ENCODE measurements around the gene PPM1B. TPM values are rescaled to one million over a fixed set of nuclear protein-coding genes. Genes with fewer than 3 reads are reported as not detected.
"Not testable (repeated sequence)": the region's sequence is repeated elsewhere in the genome, so short reads cannot be mapped to it uniquely, and the experiment has no call there.

PPM1B gene
- polyA plus RNA-seq, 3 donors: 84.3 to 90.3 (median 88.1) TPM

- DNase-seq (ENCODE audit: low read depth in 3 of 3, low spot score in 2 of 3): no peak
These were observed 12.8 kb upstream of the PPM1B start for GRCh38 chr2:44155666-44156446.

- no peak for DNase-seq (ENCODE audit: low read depth in 3 of 3, low spot score in 2 of 3)
These were observed 4.9 kb upstream of the PPM1B start for GRCh38 chr2:44163777-44164176.

- DNase-seq (ENCODE audit: low read depth in 3 of 3, low spot score in 2 of 3): no peak
These were observed 4.1 kb upstream of the PPM1B start for GRCh38 chr2:44164617-44165016.

- DNase-seq (ENCODE audit: low read depth in 3 of 3, low spot score in 2 of 3): no peak
These were observed 2.6 kb upstream of the PPM1B start for GRCh38 chr2:44166096-44166495.

GRCh38 chr2:44167311-44167907 lies 1.3 kb upstream of the PPM1B start:
- no peak for DNase-seq (ENCODE audit: low read depth in 3 of 3, low spot score in 2 of 3)

GRCh38 chr2:44167908-44168680 lies 581 bp upstream of the PPM1B start:
- DNase-seq (ENCODE audit: low read depth in 3 of 3, low spot score in 2 of 3): peak; percentile 98 to 99 (median 99)

GRCh38 chr2:44169155-44169898 lies 652 bp downstream of the PPM1B start:
- DNase-seq (ENCODE audit: low read depth in 3 of 3, low spot score in 2 of 3): peak; percentile 33 to 52 (median 45)

- DNase-seq (ENCODE audit: low read depth in 3 of 3, low spot score in 2 of 3): peak in 1 of 3 donors; percentile 16
These were observed 1.6 kb downstream of the PPM1B start for GRCh38 chr2:44170311-44170717.

- DNase-seq (ENCODE audit: low read depth in 3 of 3, low spot score in 2 of 3): no peak
These were observed 2.3 kb downstream of the PPM1B start for GRCh38 chr2:44171018-44171417.

- not testable (repeated sequence) for DNase-seq (ENCODE audit: low read depth in 3 of 3, low spot score in 2 of 3)
These were observed 2.8 kb downstream of the PPM1B start for GRCh38 chr2:44171442-44171841.

GRCh38 chr2:44172576-44172975 lies 3.9 kb downstream of the PPM1B start:
- DNase-seq (ENCODE audit: low read depth in 3 of 3, low spot score in 2 of 3): no peak

GRCh38 chr2:44178950-44179349 lies 10.3 kb downstream of the PPM1B start:
- DNase-seq (ENCODE audit: low read depth in 3 of 3, low spot score in 2 of 3): no peak

GRCh38 chr2:44181648-44182047 lies 13.0 kb downstream of the PPM1B start:
- DNase-seq (ENCODE audit: low read depth in 3 of 3, low spot score in 2 of 3): no peak

- DNase-seq (ENCODE audit: low read depth in 3 of 3, low spot score in 2 of 3): no peak
These were observed 15.4 kb downstream of the PPM1B start for GRCh38 chr2:44184106-44184505.

- DNase-seq (ENCODE audit: low read depth in 3 of 3, low spot score in 2 of 3): no peak
These were observed 18.1 kb downstream of the PPM1B start for GRCh38 chr2:44186810-44187209.

- DNase-seq (ENCODE audit: low read depth in 3 of 3, low spot score in 2 of 3): no peak
These were observed 18.6 kb downstream of the PPM1B start for GRCh38 chr2:44187251-44187650.

GRCh38 chr2:44188696-44189095 lies 20.0 kb downstream of the PPM1B start:
- DNase-seq (ENCODE audit: low read depth in 3 of 3, low spot score in 2 of 3): no peak

- no peak for DNase-seq (ENCODE audit: low read depth in 3 of 3, low spot score in 2 of 3)
These were observed 20.4 kb downstream of the PPM1B start for GRCh38 chr2:44189104-44189503.

- DNase-seq (ENCODE audit: low read depth in 3 of 3, low spot score in 2 of 3): no peak
These were observed 21.9 kb downstream of the PPM1B start for GRCh38 chr2:44190526-44190925.

GRCh38 chr2:44191739-44192138 lies 23.1 kb downstream of the PPM1B start:
- DNase-seq (ENCODE audit: low read depth in 3 of 3, low spot score in 2 of 3): no peak

GRCh38 chr2:44192646-44193045 lies 24.0 kb downstream of the PPM1B start:
- no peak for DNase-seq (ENCODE audit: low read depth in 3 of 3, low spot score in 2 of 3)

All from right renal cortex interstitium (tissue), 3 donors.